ENCODE measurements around the gene POLE. TPM values are rescaled to one million over a fixed set of nuclear protein-coding genes. Genes with fewer than 3 reads are reported as not detected.

POLE gene
- total and polyA plus RNA-seq, 2 experiments from 2014 or later = 26.6 to 34.2 TPM

- Histone ChIP-seq H3K27me3 (no peaks in the 10 kb centered on the region), H3K9me2 (replicated peaks; ENCODE audit: insufficient read depth) (no peaks in the 10 kb centered on the region), H2AFZ (no peak overlapping the region), H4K20me1 (ENCODE audit: insufficient read depth, poor library complexity, severe bottlenecking) (no peaks in the 10 kb centered on the region), H3K36me3 (replicated peaks; ENCODE audit: insufficient read depth, low read depth) (no peaks in the 10 kb centered on the region), H3K27ac (no peak overlapping the region), H3K9me3 (ENCODE audit: low read depth) (no peaks in the 10 kb centered on the region), H3K4me3 (no peak overlapping the region), H3K4me1 (ENCODE audit: insufficient read depth) (no peaks in the 10 kb centered on the region), H3K4me2 (no peak overlapping the region), H3K79me2 (peaks cover 3% of the 10 kb centered on the region)
- WGBS (ENCODE audit: low lambda C conversion rate, missing lambda C conversion rate) = 79% methylated on average over 2 of the region's 2 CpGs
- no peak for DNase-seq (ENCODE audit: low spot score)
- TF ChIP-seq EZH2phosphoT487 (IDR thresholded peaks at IDR 0.05; ENCODE audit: low read depth, severe bottlenecking, unreplicated experiment) (no peak), CTCF (IDR thresholded peaks at IDR 0.05; ENCODE audit: poor library complexity) (no peak), EZH2 (IDR thresholded peaks at IDR 0.05; ENCODE audit: borderline replicate concordance) (no peak)
Measured at GRCh38 chr12:132723764-132724140, 36.6 kb upstream of the POLE start.

GRCh38 chr12:132723015-132723763 lies 36.0 kb upstream of the POLE start:
- Histone ChIP-seq H3K4me1 (ENCODE audit: insufficient read depth) (no peaks in the 10 kb centered on the region), H4K20me1 (ENCODE audit: insufficient read depth, poor library complexity, severe bottlenecking) (no peaks in the 10 kb centered on the region), H3K4me2 (no peak overlapping the region), H3K9me3 (ENCODE audit: low read depth) (no peaks in the 10 kb centered on the region), H3K36me3 (replicated peaks; ENCODE audit: insufficient read depth, low read depth) (no peaks in the 10 kb centered on the region), H3K27ac (no peak overlapping the region), H3K79me2 (peaks cover 3% of the 10 kb centered on the region), H3K4me3 (no peak overlapping the region), H3K9me2 (replicated peaks; ENCODE audit: insufficient read depth) (no peaks in the 10 kb centered on the region), H3K27me3 (no peaks in the 10 kb centered on the region), H2AFZ (no peak overlapping the region)
- no peak for DNase-seq (ENCODE audit: low spot score)
- WGBS (ENCODE audit: low lambda C conversion rate, missing lambda C conversion rate) = 95% methylated on average over 30 of the region's 30 CpGs
- TF ChIP-seq EZH2phosphoT487 (IDR thresholded peaks at IDR 0.05; ENCODE audit: low read depth, severe bottlenecking, unreplicated experiment) (no peak), EZH2 (IDR thresholded peaks at IDR 0.05; ENCODE audit: borderline replicate concordance) (no peak), CTCF (IDR thresholded peaks at IDR 0.05; ENCODE audit: poor library complexity) (no peak)

GRCh38 chr12:132720606-132721345 lies 33.6 kb upstream of the POLE start:
- no peak for TF ChIP-seq EZH2phosphoT487 (IDR thresholded peaks at IDR 0.05; ENCODE audit: low read depth, severe bottlenecking, unreplicated experiment)
- no peak overlapping the region for H3K4me3 ChIP-seq
- H3K27me3 ChIP-seq = no peaks in the 10 kb centered on the region
- H3K27ac ChIP-seq = no peak overlapping the region
- DNase-seq (ENCODE audit: low spot score) = no peak
- no peak overlapping the region for H2AFZ ChIP-seq
- no peaks in the 10 kb centered on the region for H3K9me3 ChIP-seq (ENCODE audit: low read depth)
- H3K36me3 ChIP-seq (replicated peaks; ENCODE audit: insufficient read depth, low read depth) = no peaks in the 10 kb centered on the region
- peaks cover 3% of the 10 kb centered on the region for H3K79me2 ChIP-seq
- H3K4me2 ChIP-seq = no peak overlapping the region
- no peaks in the 10 kb centered on the region for H4K20me1 ChIP-seq (ENCODE audit: insufficient read depth, poor library complexity, severe bottlenecking)
- 97% methylated on average over 25 of the region's 25 CpGs for WGBS (ENCODE audit: low lambda C conversion rate, missing lambda C conversion rate)
- no peaks in the 10 kb centered on the region for H3K4me1 ChIP-seq (ENCODE audit: insufficient read depth)
- H3K9me2 ChIP-seq (replicated peaks; ENCODE audit: insufficient read depth) = no peaks in the 10 kb centered on the region

GRCh38 chr12:132719954-132720324 lies 32.8 kb upstream of the POLE start:
- WGBS (ENCODE audit: low lambda C conversion rate, missing lambda C conversion rate) = 95% methylated on average over 12 of the region's 12 CpGs
- Histone ChIP-seq H3K27me3 (no peaks in the 10 kb centered on the region), H3K9me3 (ENCODE audit: low read depth) (no peaks in the 10 kb centered on the region), H2AFZ (no peak overlapping the region), H3K36me3 (replicated peaks; ENCODE audit: insufficient read depth, low read depth) (no peaks in the 10 kb centered on the region), H3K79me2 (peaks cover 3% of the 10 kb centered on the region), H3K4me3 (no peak overlapping the region), H4K20me1 (ENCODE audit: insufficient read depth, poor library complexity, severe bottlenecking) (no peaks in the 10 kb centered on the region), H3K27ac (no peak overlapping the region), H3K4me2 (no peak overlapping the region), H3K4me1 (ENCODE audit: insufficient read depth) (no peaks in the 10 kb centered on the region), H3K9me2 (replicated peaks; ENCODE audit: insufficient read depth) (no peaks in the 10 kb centered on the region)
- DNase-seq (ENCODE audit: low spot score) = no peak
- TF ChIP-seq EZH2phosphoT487 (IDR thresholded peaks at IDR 0.05; ENCODE audit: low read depth, severe bottlenecking, unreplicated experiment) (no peak), EZH2 (IDR thresholded peaks at IDR 0.05; ENCODE audit: borderline replicate concordance) (no peak), CTCF (IDR thresholded peaks at IDR 0.05; ENCODE audit: poor library complexity) (no peak)

Measured in hepatocyte (in vitro differentiated cells).